Ascending aorta (tissue), 2 donors: Measurements from ENCODE around the gene TTLL11. TPM values are rescaled to one million over a fixed set of nuclear protein-coding genes. Genes with fewer than 3 reads are reported as not detected.

Experiments
- DNase-seq, 2 donors: peaks; one replicate each; pipeline ENCODE4 v3.0.0-alpha.2; 2019; ENCODE audit warnings: low spot score in 2 of 2
- H3K27ac ChIP-seq, 2 donors: fragments of 200-600 bp; sonication (generic); one replicate each; pipeline ENCODE4 v1.5.1; 2016 to 2017; ENCODE audit warnings: mild to moderate bottlenecking in 1 of 2
- H3K27me3 ChIP-seq: fragments of 200-600 bp; sonication (generic); one replicate; pipeline ENCODE4 v1.5.1; 2017
- H3K36me3 ChIP-seq, 2 donors: fragments of 200-600 bp; sonication (generic); one replicate each; pipeline ENCODE4 v1.5.1; 2016
- H3K4me1 ChIP-seq, 2 donors: fragments of 200-600 bp; sonication (generic); one replicate each; pipeline ENCODE4 v1.5.1; 2016 to 2017; ENCODE audit warnings: mild to moderate bottlenecking in 1 of 2
- H3K4me3 ChIP-seq, 2 donors: fragments of 200-600 bp; sonication (generic); one replicate each; pipeline ENCODE4 v1.5.1; 2016 to 2017; ENCODE audit warnings: mild to moderate bottlenecking in 1 of 2
- H3K9me3 ChIP-seq, 2 donors: fragments of 200-600 bp; sonication (generic); one replicate each; pipeline ENCODE4 v1.5.1; 2016
- CTCF ChIP-seq, 3 experiments: fragments of 200-600 bp in 2 of 3; fragments of 450-650 bp in 1 of 3; sonication (generic) in 2 of 3; IDR thresholded peaks; one replicate each; pipeline ENCODE4 v1.5.1; 2016 to 2019; ENCODE audit warnings: antibody characterized with exemption in 3 of 3, mild to moderate bottlenecking in 1 of 3, moderate library complexity in 1 of 3
- intact Hi-C: fragments of 100-400 bp; cut with DNase I; formaldehyde crosslinking; loops from one replicate; pipeline ENCODE4 v1.15.1; 2023
- total RNA-seq: library from RNA; depleted of rRNA; stranded (reverse); fragments of >200 nt; gene quantifications from one replicate; pipeline ENCODE4 v1.1.0, GENCODE V29; 2016

The TTLL11 gene
- total RNA-seq, 1 donor from 2014 or later: 18.5 TPM

- Histone ChIP-seq H3K36me3 (no peaks in the 10 kb centered on the region), H3K9me3 (no peaks in the 10 kb centered on the region), H3K4me1 (no peaks in the 10 kb centered on the region), H3K27ac (no peak overlapping the region), H3K27me3 (no peaks in the 10 kb centered on the region), H3K4me3 (no peak overlapping the region)
- intact Hi-C loops: no loop called here
- DNase-seq: no peak
- TF ChIP-seq CTCF (IDR thresholded peaks at IDR 0.05): no peak
These were observed 18.4 kb upstream of the TTLL11 start for GRCh38 chr9:122111413-122112085.

- Histone ChIP-seq H3K36me3 (no peaks in the 10 kb centered on the region), H3K27me3 (no peaks in the 10 kb centered on the region), H3K4me1 (no peaks in the 10 kb centered on the region), H3K27ac (no peak overlapping the region), H3K4me3 (no peak overlapping the region), H3K9me3 (no peaks in the 10 kb centered on the region)
- TF ChIP-seq CTCF (IDR thresholded peaks at IDR 0.05): no peak
- intact Hi-C loops: no loop called here
- no peak for DNase-seq
These were observed 17.2 kb upstream of the TTLL11 start for GRCh38 chr9:122110100-122110833.

GRCh38 chr9:122109035-122109813, 16.1 kb upstream of the TTLL11 start:
- Histone ChIP-seq H3K36me3 (no peaks in the 10 kb centered on the region), H3K27ac (no peak overlapping the region), H3K27me3 (no peaks in the 10 kb centered on the region), H3K9me3 (no peaks in the 10 kb centered on the region), H3K4me1 (no peaks in the 10 kb centered on the region), H3K4me3 (no peak overlapping the region)
- TF ChIP-seq CTCF (IDR thresholded peaks at IDR 0.05): no peak
- no peak for DNase-seq
- intact Hi-C loops: no loop called here

- Histone ChIP-seq H3K27me3 (no peaks in the 10 kb centered on the region), H3K36me3 (no peaks in the 10 kb centered on the region), H3K4me1 (no peaks in the 10 kb centered on the region), H3K9me3 (no peaks in the 10 kb centered on the region), H3K27ac (no peak overlapping the region), H3K4me3 (no peak overlapping the region)
- intact Hi-C loops: no loop called here
- DNase-seq: no peak
- TF ChIP-seq CTCF (IDR thresholded peaks at IDR 0.05): no peak
These were observed 14.2 kb upstream of the TTLL11 start for GRCh38 chr9:122107291-122107805.

GRCh38 chr9:122106576-122106975, 13.5 kb upstream of the TTLL11 start:
- H3K9me3 ChIP-seq: no peaks in the 10 kb centered on the region
- DNase-seq: no peak
- intact Hi-C loops: no loop called here
- no peaks in the 10 kb centered on the region for H3K27me3 ChIP-seq
- no peak overlapping the region for H3K27ac ChIP-seq
- H3K4me3 ChIP-seq: no peak overlapping the region
- H3K4me1 ChIP-seq: no peaks in the 10 kb centered on the region
- TF ChIP-seq CTCF (IDR thresholded peaks at IDR 0.05): no peak
- H3K36me3 ChIP-seq: no peaks in the 10 kb centered on the region
